SK-N-SH treated with all-trans-retinoic acid at 6 μM for 48 hours (cell line): ENCODE data around the gene NAGPA.

ENCODE experiments used
- ATAC-seq: fragments of 200-7000 bp; cut with Tn5 transposase; 3 replicates; pipeline ENCODE4 v1.9.1; 2020; ENCODE audit warnings: mild to moderate bottlenecking, moderate library complexity
- ARNTL ChIP-seq: fragments of 450-650 bp; formaldehyde crosslinking; IDR thresholded peaks from 2 replicates; pipeline ENCODE4 v1.5.0; 2020; ENCODE audit warnings: low read depth, mild to moderate bottlenecking, moderate library complexity, borderline replicate concordance
- BACH2 ChIP-seq: fragments of 250-450 bp; sonication (Bioruptor Pico); IDR thresholded peaks from 2 replicates; pipeline ENCODE4 v1.9.0; 2021; ENCODE audit warnings: mild to moderate bottlenecking, borderline replicate concordance
- CREB5 ChIP-seq: fragments of 250-450 bp; sonication (Bioruptor Pico); IDR thresholded peaks from 2 replicates; pipeline ENCODE4 v1.5.1; 2020; ENCODE audit warnings: low read depth, mild to moderate bottlenecking, moderate library complexity
- ESRRG ChIP-seq: fragments of 250-450 bp; sonication (Bioruptor Pico); IDR thresholded peaks from 2 replicates; pipeline ENCODE4 v1.6.1; 2021; ENCODE audit warnings: mild to moderate bottlenecking
- GLIS3 ChIP-seq: fragments of 250-450 bp; sonication (Bioruptor Pico); IDR thresholded peaks from 2 replicates; pipeline ENCODE4 v1.5.0; 2020; ENCODE audit warnings: mild to moderate bottlenecking, moderate library complexity
- ISL1 ChIP-seq: fragments of 250-450 bp; sonication (Bioruptor Pico); IDR thresholded peaks from 2 replicates; pipeline ENCODE4 v2.1.2; 2022; ENCODE audit warnings: mild to moderate bottlenecking, moderate library complexity
- OSR1 ChIP-seq: fragments of 250-450 bp; sonication (Bioruptor Pico); IDR thresholded peaks from 2 replicates; pipeline ENCODE4 v1.8.0; 2022; ENCODE audit warnings: moderate library complexity, mild to moderate bottlenecking, inconsistent platforms
- PATZ1 ChIP-seq: fragments of 250-450 bp; sonication (Bioruptor Pico); IDR thresholded peaks from 2 replicates; pipeline ENCODE4 v1.8.0; 2020; ENCODE audit warnings: mild to moderate bottlenecking, moderate library complexity, borderline replicate concordance
- PPARA ChIP-seq: fragments of 250-450 bp; sonication (Bioruptor Pico); IDR thresholded peaks from 2 replicates; pipeline ENCODE4 v1.5.0; 2020; ENCODE audit warnings: mild to moderate bottlenecking, borderline replicate concordance
- RARB ChIP-seq: fragments of 250-450 bp; sonication (Bioruptor Pico); IDR thresholded peaks from 2 replicates; pipeline ENCODE4 v1.8.0; 2021; ENCODE audit warnings: mild to moderate bottlenecking, moderate library complexity
- SNAI2 ChIP-seq: fragments of 250-450 bp; sonication (Bioruptor Pico); IDR thresholded peaks from 2 replicates; pipeline ENCODE4 v1.5.0; 2020; ENCODE audit warnings: mild to moderate bottlenecking, moderate library complexity
- TCF4 ChIP-seq: fragments of 250-450 bp; sonication (Bioruptor Pico); IDR thresholded peaks from 2 replicates; pipeline ENCODE4 v1.8.0; 2021; ENCODE audit warnings: mild to moderate bottlenecking, moderate library complexity, borderline replicate concordance
- TOX ChIP-seq: fragments of 250-450 bp; sonication (Bioruptor Pico); IDR thresholded peaks from 2 replicates; pipeline ENCODE4 v1.8.0; 2021; ENCODE audit warnings: mild to moderate bottlenecking, moderate library complexity, borderline replicate concordance
- TSHZ2 ChIP-seq: fragments of 250-450 bp; sonication (Bioruptor Pico); IDR thresholded peaks from 2 replicates; pipeline ENCODE4 v1.5.0; 2020; ENCODE audit warnings: mild to moderate bottlenecking, moderate library complexity
- ZC3H10 ChIP-seq: fragments of 250-450 bp; sonication (Bioruptor Pico); IDR thresholded peaks from 2 replicates; pipeline ENCODE4 v1.5.1; 2021; ENCODE audit warnings: mild to moderate bottlenecking, moderate library complexity
- ZFP3 ChIP-seq: fragments of 250-450 bp; sonication (Bioruptor Pico); IDR thresholded peaks from 2 replicates; pipeline ENCODE4 v1.5.0; 2020; ENCODE audit warnings: mild to moderate bottlenecking, moderate library complexity
- ZFP30 ChIP-seq: fragments of 450-650 bp; formaldehyde crosslinking; IDR thresholded peaks from 2 replicates; pipeline ENCODE4 v1.5.0; 2022; ENCODE audit warnings: mild to moderate bottlenecking, moderate library complexity
- ZNF565 ChIP-seq: fragments of 450-650 bp; formaldehyde crosslinking; conservative IDR thresholded peaks from 2 replicates; pipeline ENCODE4 v1.5.0; 2020; ENCODE audit warnings: low read depth, mild to moderate bottlenecking, moderate library complexity
- ZNF70 ChIP-seq: fragments of 450-650 bp; formaldehyde crosslinking; IDR thresholded peaks from 2 replicates; pipeline ENCODE4 v1.5.0; 2020; ENCODE audit warnings: mild to moderate bottlenecking, moderate library complexity
- TF ChIP-seq, protein P1 (sequence below): fragments of 250-450 bp; sonication (Bioruptor Pico); IDR thresholded peaks from 2 replicates; pipeline ENCODE4 v1.5.1; 2021; ENCODE audit warnings: mild to moderate bottlenecking, moderate library complexity

The NAGPA gene

DNA sequence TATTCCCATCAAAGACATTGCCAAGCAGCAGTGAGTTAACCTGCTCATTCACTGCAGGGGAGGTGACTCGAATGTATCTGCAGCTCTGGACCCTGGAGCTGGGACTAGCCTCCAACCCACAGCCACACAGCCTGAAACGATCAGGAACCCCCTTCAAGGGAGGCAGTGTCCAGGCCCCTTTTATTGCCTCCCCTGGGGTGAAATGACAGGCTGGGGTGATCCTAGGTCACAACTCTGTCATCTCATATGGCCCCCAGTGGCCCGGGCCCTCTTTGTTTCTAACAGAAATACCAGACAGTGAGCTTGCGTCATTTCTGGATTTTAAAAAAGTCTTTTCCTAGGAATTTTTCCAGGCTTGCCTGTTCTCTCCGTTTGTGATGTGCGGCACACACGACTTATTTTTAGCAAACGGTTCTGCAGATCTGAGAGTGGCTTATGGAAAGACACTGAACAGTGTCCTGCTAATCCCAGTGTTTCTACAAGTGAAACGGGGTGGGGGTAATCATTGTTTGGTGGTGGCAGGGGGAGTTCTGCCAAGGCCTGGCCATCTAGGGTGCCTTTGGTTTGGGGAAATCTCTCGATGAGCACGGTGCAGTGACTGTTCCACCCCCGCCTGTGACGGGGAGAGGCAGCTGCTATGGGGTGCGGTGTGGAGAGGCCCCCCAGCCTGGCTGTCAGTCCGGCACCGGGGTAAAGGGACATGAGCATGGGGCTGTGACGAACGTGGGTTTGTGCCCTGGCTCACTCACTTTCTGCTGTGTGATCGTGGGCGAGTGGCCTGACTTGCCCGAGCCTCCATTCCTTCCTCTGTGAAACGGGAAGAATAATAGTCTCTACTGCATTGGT lies 27.2 kb downstream of the NAGPA start:
- no peak for ATAC-seq
- TF ChIP-seq ZNF565 (CRISPR knock-in tag): no peak
- no peak for TF ChIP-seq SNAI2 (CRISPR knock-in tag)
- TF ChIP-seq ZC3H10 (CRISPR knock-in tag): no peak
- no peak for TF ChIP-seq ZFP3 (CRISPR knock-in tag)
- no peak for TF ChIP-seq BACH2 (CRISPR knock-in tag)
- no peak for TF ChIP-seq CREB5
- TF ChIP-seq ZFP30 (CRISPR knock-in tag): no peak
- TF ChIP-seq ISL1 (CRISPR knock-in tag): no peak
- no peak for TF ChIP-seq TCF4 (CRISPR knock-in tag)
- no peak for TF ChIP-seq ZNF70 (CRISPR knock-in tag)
- TF ChIP-seq PATZ1: no peak
- TF ChIP-seq PPARA (CRISPR knock-in tag): no peak
- TF ChIP-seq, protein P1, sequence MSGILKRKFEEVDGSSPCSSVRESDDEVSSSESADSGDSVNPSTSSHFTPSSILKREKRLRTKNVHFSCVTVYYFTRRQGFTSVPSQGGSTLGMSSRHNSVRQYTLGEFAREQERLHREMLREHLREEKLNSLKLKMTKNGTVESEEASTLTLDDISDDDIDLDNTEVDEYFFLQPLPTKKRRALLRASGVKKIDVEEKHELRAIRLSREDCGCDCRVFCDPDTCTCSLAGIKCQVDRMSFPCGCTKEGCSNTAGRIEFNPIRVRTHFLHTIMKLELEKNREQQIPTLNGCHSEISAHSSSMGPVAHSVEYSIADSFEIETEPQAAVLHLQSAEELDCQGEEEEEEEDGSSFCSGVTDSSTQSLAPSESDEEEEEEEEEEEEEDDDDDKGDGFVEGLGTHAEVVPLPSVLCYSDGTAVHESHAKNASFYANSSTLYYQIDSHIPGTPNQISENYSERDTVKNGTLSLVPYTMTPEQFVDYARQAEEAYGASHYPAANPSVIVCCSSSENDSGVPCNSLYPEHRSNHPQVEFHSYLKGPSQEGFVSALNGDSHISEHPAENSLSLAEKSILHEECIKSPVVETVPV (CRISPR knock-in tag): no peak
- TF ChIP-seq ESRRG (CRISPR knock-in tag): no peak
- TF ChIP-seq, all 23 proteins: peak for 0

- TF ChIP-seq TCF4 (CRISPR knock-in tag): no peak
- TF ChIP-seq PATZ1: no peak
- no peak for TF ChIP-seq ZC3H10 (CRISPR knock-in tag)
- no peak for TF ChIP-seq CREB5
- no peak for TF ChIP-seq BACH2 (CRISPR knock-in tag)
- no peak for TF ChIP-seq ISL1 (CRISPR knock-in tag)
- no peak for TF ChIP-seq GLIS3 (CRISPR knock-in tag)
- no peak for TF ChIP-seq ZFP30 (CRISPR knock-in tag)
- TF ChIP-seq, protein P1 (CRISPR knock-in tag): no peak
- no peak for TF ChIP-seq OSR1 (CRISPR knock-in tag)
- no peak for ATAC-seq
Observed at GRCh38 chr16:5005916-5006315, 27.8 kb downstream of the NAGPA start.

- no peak for ATAC-seq
- TF ChIP-seq ARNTL (CRISPR knock-in tag): no peak
- TF ChIP-seq TCF4 (CRISPR knock-in tag): no peak
- no peak for TF ChIP-seq PATZ1
- TF ChIP-seq CREB5: no peak
- TF ChIP-seq TSHZ2 (CRISPR knock-in tag): no peak
- TF ChIP-seq BACH2 (CRISPR knock-in tag): no peak
- TF ChIP-seq RARB (CRISPR knock-in tag): no peak
- TF ChIP-seq SNAI2 (CRISPR knock-in tag): no peak
- TF ChIP-seq OSR1 (CRISPR knock-in tag): no peak
- TF ChIP-seq TOX (CRISPR knock-in tag): no peak
Observed at GRCh38 chr16:5004311-5004710, 29.4 kb downstream of the NAGPA start.
